ENCODE results near the gene FYN. TPM values are rescaled to one million over a fixed set of nuclear protein-coding genes. Genes with fewer than 3 reads are reported as not detected.

The FYN gene
- total and polyA plus RNA-seq, 2 of the 8 experiments (the other 6 are each of a cell fraction or from before 2014, with no cell fraction given): 46.8 to 97.2 TPM

GRCh38 chr6:111702268-111702667 is 171.0 kb downstream of the FYN start (continued):
- TF ChIP-seq CHD7 (IDR thresholded peaks at IDR 0.05; ENCODE audit: insufficient replicate concordance, low read length) (no peak), HDAC6 (IDR thresholded peaks at IDR 0.05; ENCODE audit: low read depth, low read length) (no peak), POLR2AphosphoS5 (IDR thresholded peaks at IDR 0.05; ENCODE audit: low read depth, low read length) (no peak), RNF2 (IDR thresholded peaks at IDR 0.05; ENCODE audit: borderline replicate concordance, low read depth, low read length, missing control alignments, poor library complexity, severe bottlenecking) (no peak), JUND (IDR thresholded peaks at IDR 0.05; ENCODE audit: low read length) (no peak), CTCF (IDR thresholded peaks at IDR 0.05; ENCODE audit: control extremely low read depth in 1 of 3, insufficient read depth in 1 of 3, low read depth in 1 of 3, low read length in 3 of 3) (no peak), KDM1A (IDR thresholded peaks at IDR 0.05; ENCODE audit: borderline replicate concordance, low read length) (no peak), SAP30 (IDR thresholded peaks at IDR 0.05; ENCODE audit: insufficient read depth, insufficient replicate concordance, low read length) (no peak), NRF1 (IDR thresholded peaks at IDR 0.05; ENCODE audit: low read depth, low read length) (no peak)
